Stimulated activated CD4-positive, alpha-beta T cell treated with anti-CD3 and anti-CD28 coated beads, Interleukin-2, amount 100 ng/mL, for 24 hours (primary cell): ENCODE measurements around the gene ABCA13.

Source experiments
- DNase-seq, 2 donors: peaks; one replicate each; pipeline ENCODE4 v3.0.0-alpha.2; 2020

The ABCA13 gene

GRCh38 chr7:48441848-48442492 lies 270.7 kb downstream of the ABCA13 start:
- DNase-seq, result no peak

DNA sequence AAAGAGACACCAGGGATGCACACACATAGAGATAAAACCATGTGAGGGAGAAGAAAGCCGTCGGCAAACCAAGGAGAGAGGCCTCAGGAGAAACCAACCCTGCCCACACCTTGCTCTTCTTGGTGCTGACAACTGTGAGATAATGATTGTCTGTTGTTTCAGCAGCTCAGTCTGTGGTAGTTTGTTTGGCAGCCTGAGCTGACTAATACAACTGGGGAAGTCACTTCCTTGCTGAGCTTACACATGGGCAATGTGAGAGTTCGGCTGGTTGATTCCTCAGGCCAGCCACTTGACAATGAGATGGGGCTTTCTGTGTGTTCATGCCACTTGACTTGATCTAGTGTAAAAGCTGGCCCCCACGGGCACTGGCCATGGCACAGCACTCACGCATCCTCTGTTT lies 271.8 kb downstream of the ABCA13 start:
- no peak for DNase-seq

DNA sequence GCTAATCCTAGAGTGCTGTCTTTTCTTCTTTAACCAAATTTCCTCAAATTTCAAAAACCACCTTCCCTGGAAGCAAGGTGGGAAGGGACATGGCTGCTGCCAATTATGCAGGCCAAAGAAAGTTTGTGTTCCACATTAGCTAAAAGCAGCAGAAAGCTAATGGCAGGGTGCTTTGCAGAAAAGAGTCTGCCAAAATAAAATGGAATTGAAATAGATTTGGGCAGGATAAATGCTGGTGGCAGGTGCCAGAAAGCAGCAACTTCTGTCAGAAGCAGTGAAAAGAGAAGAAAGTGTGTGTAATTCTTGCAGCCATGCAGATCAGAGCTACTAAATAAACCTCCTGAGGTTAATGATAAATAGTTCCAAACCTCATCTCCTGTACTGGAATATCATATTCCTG lies 275.5 kb downstream of the ABCA13 start:
- no peak for DNase-seq

DNA sequence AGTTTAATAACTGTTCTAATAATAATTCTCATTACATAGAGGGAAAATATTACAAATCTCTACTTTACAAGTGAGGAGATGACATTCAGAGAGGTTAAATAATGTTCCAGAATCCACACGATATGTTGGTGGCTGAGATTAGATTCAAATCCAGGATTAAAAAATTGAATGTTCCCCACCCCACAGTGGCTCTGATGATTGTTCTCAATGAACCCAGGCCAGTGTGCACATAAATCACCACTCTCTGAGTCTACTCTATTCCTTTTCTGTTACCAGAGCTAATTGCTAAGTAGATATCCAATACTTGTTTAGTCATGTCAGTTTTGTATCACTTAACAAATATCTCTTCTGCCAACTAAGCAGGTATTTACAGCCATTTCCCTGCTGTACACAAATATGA lies 281.0 kb downstream of the ABCA13 start:
- no peak for DNase-seq

- DNase-seq, result no peak
Observed at GRCh38 chr7:48454750-48455192, 283.5 kb downstream of the ABCA13 start.

DNA sequence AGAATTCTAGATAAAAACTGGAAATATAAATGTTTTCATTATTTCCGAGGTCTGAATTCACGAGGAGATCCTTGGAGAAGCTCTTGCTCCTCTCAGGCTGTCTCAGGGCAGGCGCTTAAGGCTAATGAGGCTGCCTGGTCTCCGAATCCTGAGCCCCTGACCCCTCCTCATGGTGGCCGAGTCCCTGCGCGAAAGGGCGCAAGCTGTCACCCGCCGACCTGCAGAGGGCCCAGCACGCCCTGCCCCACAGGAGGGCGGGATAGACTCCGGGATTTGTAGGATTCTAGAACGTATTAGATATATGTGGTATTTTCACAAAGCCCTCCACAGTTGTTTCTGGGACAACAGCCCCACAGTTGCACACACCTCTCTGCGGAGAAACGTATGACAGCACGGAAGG lies 284.1 kb downstream of the ABCA13 start:
- no peak for DNase-seq

- no peak for DNase-seq
Observed at GRCh38 chr7:48458701-48459524, 287.7 kb downstream of the ABCA13 start.

DNA sequence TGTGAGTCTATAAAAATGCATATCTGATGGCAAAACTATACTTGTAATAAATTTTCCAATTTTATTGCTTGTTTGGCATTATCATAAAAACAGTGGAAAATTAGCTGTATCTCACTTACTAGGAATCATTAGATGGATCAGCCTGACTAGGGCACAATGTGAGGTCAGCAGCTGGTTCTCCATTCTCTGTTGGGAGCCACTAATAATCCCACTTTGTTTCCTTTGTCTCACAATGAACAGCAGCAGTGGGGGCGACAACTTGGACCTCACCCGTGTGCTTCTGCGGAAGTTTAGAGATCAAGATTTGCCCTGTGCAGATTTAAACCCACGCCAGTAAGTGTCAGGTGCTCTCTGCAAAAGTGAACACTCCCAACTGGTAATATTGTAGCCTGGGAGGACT lies 295.5 kb downstream of the ABCA13 start:
- DNase-seq, result no peak

- no peak for DNase-seq
Observed at GRCh38 chr7:48471196-48471595, 299.9 kb downstream of the ABCA13 start.

- no peak for DNase-seq
Observed at GRCh38 chr7:48472640-48473039, 301.4 kb downstream of the ABCA13 start.

- DNase-seq, result no peak
Observed at GRCh38 chr7:48473205-48473865, 302.1 kb downstream of the ABCA13 start.

- no peak for DNase-seq
Observed at GRCh38 chr7:48481235-48481634, 310.0 kb downstream of the ABCA13 start.

DNA sequence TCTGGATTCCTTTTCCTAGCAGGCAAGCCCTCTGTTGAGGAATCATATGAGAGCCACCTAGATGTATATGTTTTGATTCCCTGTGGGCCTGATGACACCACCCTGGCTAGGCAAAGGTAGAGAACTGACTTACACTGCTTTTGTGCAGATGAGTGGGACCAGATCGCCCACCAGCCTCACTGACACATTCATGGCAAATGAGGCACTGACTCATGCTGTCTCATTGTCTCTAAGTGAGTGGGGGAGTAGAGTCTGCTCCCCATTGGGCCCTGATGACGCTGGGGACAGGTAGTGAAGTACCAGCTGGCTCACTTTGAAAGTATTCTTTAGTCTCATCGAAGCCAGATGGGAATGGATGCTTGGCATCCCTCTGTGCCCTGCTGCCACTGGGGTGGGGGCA lies 326.3 kb downstream of the ABCA13 start:
- DNase-seq, result no peak

DNA sequence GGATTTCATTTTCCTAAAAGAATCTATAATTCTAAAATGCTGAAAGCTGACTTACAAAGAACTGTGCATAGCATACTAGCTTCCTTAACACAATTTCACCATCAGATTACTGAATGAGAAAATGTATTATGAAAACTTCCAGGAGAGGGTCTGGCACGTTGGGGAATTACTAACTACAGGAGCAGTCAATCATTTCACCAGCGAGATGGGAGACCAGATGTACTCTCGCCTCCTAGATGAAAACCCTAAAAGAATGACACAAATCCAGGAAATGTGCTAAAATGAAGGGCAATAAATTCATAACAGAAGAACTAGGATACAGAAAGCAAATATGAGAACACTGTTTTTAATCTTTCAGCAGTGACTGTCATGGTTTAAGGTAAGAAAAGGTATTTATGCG lies 330.8 kb downstream of the ABCA13 start:
- no peak for DNase-seq

DNA sequence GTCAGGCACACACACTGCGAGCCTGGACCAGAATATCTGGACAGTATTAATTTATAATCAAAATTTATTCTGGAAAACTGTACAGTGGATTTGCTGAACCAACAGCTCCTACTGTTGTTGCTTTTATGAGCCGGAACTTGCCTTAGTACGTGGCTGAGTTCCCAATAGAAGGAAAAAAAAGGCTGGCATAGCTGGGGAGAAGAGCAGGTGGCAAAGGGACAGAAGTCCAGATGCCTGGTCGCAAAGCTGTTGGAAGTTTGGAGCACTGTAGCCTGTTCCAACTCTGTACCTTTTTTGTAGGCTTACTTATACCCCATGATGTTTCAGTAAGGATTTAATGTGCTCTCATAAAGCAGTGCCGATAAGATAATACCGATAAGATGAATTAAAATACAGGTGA lies 333.8 kb downstream of the ABCA13 start:
- no peak for DNase-seq

GRCh38 chr7:48505466-48505865 lies 334.2 kb downstream of the ABCA13 start:
- no peak for DNase-seq

DNA sequence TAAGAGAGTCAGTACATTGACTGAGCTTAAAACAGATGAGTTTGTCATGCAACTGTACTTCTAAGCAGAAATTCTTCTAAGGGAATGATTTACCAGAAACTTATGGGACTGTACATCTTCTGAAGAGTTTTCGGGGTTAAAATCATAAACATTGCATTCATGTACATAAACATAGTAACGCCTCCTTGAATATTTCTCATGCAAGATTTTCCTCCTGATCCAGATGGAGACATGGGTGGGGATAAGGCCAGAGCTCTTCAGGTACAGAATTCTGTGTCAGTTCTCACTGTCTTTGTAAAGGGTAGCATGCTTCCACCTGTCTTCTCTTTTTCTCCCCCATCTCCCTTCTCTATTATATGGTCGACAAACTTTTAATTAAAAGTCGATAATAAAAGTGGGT lies 335.3 kb downstream of the ABCA13 start:
- DNase-seq, result no peak

DNA sequence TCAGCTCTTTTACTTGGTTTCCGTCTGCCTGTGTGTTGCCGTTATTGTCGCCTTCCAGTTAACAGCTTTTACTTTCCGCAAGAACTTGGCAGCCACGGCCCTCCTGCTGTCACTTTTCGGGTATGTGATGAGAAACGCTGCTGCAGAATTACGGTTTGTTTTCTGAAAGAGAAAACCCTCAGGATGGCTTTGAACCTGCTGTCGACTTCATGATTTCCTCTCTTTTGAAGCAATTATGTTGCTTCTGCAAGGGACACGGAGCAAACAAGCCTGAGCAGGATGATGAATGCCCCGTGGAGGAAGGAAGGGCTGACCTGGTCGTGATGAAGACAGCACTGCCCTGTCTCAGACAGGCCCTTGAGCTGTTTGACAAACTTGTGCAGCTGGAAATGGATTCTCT lies 339.8 kb downstream of the ABCA13 start:
- no peak for DNase-seq

GRCh38 chr7:48512892-48513291 lies 341.6 kb downstream of the ABCA13 start:
- DNase-seq, result no peak

GRCh38 chr7:48515171-48515570 lies 343.9 kb downstream of the ABCA13 start:
- DNase-seq, result no peak

- DNase-seq, result no peak
Observed at GRCh38 chr7:48518092-48518491, 346.8 kb downstream of the ABCA13 start.

DNA sequence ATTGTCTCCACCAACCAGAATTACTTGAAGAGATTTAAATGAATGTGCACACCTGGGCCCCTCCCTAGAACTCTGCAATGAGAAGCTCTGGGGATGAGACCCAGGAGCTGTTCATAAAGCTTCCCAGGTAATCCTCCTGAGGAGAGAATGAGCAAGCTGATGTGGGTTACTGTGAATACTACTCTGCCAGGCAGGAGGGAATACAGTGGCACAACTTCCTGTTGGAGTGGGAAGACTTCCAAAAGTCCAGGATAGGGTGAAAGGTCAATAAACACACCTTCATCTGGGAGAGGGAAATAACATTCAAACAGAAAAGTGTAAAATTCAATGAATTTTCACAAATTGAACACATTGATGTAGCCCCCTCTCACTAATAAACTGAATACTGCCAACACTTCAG lies 351.4 kb downstream of the ABCA13 start:
- no peak for DNase-seq

DNA sequence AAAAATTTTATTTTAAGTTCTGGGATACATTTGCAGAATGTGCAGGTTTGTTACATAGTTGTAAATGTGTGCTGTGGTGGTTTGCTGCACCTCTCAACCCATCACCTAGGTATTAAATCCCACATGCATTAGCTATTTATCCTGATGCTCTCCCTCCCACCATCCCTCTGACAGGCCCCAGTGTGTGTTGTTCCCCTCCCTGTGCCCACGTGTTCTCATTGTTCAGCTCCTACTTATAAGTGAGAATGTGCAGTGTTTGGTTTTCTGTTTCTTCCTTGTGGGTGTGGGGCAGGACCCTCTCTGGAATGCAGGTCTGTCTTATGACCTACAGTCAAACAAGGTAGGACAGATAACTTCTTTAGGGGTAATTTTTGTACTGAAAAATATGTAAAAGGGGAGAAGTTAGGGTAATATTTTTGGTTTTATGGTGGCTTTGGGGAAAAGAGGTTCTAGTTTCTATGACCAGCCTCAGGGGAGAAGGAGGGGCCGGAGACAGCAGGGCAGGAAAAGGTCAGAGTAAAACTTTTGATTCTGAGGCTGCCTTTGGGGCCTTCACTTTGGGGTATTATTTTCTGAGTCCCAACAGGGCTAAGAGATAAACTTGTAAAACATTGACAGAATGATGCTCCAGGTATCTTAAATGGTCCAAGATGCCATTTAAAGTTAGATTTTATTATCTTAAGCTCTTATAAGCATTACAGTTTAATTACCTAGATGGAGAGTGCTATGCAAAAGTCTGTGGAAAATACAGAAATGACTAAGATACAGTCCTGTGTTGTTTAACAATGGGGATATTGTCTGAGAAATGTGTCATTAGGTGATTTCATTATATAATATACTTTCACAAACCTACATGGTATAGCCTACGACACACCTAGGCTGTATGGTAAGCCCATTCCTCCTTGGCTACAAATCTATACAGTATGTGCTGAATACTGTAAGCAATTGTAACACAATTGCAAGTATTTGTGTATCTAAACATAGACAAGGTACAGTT lies 354.8 kb downstream of the ABCA13 start:
- DNase-seq, result no peak
